ENCODE measurements around the gene RAG1.
"Not testable (repeated sequence)": the region's sequence is repeated elsewhere in the genome, so short reads cannot be mapped to it uniquely, and the experiment has no call there.

The RAG1 gene

DNA sequence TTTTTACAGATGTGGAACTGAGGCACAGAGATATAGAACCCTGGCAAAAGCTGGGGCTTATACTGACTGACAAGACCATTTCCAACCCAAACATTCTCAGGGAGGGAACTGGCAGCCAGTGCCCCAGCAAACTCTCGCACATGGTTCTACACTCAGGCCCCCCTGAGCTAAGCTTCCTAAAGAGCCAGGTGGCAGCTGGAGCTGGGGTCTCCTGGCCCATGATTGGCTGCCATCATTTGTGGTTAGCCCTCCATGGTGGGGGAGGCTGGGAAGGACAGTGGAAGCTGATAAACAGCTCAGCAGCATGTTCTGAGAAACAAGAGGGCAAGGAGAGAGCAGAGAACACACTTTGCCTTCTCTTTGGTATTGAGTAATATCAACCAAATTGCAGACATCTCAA, at the start of gene RAG1:
Gene RAG1 (plus strand): TSS at position 314 of the 400 bp plus-strand sequence. CDS start 5,298 bp downstream, outside the sequence.
- no peak for DNase-seq (ENCODE audit: low read depth in 2 of 2)

DNA sequence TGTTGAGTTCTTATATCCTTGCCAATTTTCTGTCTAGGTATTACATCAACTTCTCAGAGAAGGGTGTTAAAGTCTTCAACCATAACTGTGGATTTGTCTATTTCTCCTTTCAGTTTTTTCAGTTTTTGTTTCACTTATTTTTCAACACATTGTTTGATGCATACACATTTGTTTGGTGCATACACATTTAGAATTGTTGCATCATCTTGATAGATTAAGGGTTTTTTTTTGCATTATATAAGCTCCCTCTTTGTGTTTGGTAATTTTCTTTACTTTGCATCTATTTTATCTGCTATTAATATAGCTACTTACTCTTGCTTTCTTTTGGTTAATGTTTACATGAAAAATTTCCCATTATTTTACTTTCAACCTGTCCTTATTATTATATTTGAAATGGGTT, 37.0 kb upstream of the RAG1 start:
- DNase-seq (ENCODE audit: low read depth in 2 of 2): no peak

DNA sequence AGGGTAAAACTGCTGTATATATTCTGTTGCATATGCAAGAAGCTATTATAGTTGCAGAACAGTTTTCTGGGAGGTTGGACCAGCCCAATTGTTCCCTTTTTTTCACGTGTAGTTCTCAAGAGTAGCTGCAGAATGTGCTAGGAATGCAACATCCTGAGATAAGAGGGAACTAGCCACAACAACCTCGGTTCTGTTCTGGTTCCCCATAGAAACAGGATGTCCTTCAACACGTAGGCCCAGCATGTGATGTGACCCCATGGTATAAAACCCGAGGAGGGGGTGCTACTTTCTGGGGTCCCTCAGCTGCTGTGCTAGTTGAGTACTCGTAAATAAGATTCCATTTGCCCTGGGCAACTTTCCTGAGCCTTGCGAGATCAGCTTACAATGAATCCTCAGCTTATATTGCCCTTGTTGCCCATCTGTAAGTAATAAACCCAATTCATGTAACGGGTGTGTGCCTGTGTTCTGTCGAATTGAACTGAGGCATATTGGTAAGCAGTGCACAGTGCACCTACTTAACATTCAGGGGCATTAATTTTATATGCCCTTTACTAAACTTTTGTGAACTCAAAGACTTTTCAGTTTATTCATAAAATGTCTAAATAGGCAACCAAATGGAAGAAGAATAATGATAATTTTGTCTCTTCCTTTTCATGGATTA, 34.7 kb upstream of the RAG1 start:
- DNase-seq (ENCODE audit: low read depth in 2 of 2): no peak

DNA sequence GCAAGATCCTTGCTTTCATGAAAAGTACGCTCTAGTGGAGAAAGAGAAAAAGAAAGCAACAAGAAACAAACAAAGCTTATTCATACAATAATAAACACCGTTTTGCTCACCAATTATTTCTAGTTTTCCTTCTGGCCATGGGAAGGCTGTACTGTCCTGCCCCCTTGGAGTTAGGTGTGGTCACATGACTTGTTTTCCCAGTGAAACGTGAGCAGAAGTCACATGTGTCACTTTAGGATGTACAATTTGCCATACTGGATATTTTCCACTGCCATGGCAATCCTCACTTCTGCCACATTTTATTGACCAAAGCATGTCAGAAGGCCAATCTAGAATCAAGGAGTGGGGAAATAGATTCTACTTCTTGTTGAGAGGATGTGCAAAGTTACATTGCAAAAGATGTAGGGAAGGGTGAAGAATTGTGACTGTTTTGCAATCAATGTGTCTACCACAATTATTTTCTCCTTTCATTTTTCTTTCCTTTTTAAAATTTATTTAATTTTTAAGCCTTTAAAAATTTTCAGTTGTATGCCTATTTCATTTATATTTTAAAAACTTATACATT, 33.4 kb upstream of the RAG1 start:
- no peak for DNase-seq (ENCODE audit: low read depth in 2 of 2)

DNA sequence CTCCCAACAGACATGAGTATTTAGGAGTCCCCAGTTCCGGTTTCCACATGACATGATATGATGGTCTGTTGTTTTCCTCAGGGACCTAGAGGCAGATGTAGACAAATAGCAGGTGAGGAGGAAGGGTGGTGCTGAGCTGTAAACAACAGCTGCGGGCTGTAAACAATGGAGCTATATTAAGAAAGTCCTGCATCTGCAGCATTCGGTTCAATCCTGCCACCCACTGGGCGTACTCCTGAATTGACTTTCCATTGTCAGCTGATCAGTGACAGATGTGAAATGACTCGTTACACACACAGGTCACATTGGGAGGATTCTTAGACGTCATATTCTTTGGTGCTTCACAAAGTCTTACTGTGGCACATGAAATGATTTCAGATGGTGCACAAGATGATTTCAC, 26.8 kb upstream of the RAG1 start:
- DNase-seq (ENCODE audit: low read depth in 2 of 2): peak; percentile 1 to 3

DNA sequence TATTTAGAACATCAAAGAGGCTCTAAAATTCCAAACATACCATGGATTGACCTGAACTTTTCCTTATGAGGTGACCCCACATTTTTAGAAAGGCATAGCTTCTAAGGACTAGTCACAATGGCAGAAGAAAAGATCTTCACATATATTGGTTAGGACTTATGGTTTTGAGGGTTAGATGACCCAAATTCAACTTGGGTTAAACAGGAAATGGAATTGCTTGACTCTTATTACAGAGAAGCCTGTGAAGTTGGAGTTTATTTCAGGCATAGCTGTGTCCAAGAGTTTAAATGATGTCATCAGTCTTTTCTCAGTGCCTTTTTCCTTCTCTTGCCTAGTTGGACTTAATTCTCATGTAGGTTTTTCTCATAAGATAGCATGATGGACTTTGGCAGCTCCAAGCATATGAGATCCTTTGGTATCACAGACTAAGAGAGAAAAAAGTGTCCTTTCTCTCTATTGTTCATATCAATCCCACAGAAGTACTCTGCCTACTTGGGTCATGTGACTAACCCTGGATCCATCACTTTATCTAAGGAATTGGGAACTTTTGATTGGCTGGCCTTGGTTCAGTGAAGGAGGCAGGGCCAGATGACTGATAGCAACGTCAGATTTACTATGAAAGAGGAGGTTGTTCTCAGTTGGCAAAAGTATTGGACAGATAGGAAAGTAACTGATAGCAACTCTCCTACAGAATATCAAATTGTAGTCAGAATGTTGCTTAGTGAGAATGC, 17.3 kb upstream of the RAG1 start:
- no peak for DNase-seq (ENCODE audit: low read depth in 2 of 2)

DNA sequence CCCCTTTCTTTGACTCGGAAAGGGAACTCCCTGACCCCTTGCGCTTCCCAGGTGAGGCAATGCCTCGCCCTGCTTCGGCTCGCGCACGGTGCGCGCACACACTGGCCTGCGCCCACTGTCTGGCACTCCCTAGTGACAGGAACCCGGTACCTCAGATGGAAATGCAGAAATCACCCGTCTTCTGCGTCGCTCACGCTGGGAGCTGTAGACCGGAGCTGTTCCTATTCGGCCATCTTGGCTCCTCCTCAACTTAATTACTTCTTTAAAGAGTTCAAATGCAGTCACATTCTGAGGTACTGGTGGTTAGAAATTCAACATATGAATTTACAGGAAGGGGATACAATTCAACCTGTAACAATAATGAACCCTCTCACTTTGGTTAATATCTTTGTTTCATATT, 10.4 kb upstream of the RAG1 start:
- DNase-seq (ENCODE audit: low read depth in 2 of 2): not testable (repeated sequence)

DNA sequence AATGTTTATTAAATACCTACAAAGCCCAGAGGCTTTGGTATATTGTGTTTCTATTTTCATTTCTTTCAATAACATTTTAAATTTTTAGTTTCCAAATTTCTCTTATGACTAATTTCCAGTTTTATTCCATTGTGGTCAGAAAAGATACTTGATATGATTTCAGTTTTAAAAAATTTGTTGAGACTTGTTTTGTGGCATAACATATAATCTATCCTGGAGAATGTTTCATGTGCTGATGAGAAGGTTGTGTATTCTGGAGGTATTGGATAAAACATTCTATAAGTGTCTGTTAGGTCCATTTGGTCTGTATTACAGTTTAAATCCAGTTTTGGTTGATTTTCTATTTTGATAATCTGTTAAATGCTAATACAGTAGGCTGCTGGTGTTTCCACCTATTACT, 9.8 kb upstream of the RAG1 start:
- no peak for DNase-seq (ENCODE audit: low read depth in 2 of 2)

DNA sequence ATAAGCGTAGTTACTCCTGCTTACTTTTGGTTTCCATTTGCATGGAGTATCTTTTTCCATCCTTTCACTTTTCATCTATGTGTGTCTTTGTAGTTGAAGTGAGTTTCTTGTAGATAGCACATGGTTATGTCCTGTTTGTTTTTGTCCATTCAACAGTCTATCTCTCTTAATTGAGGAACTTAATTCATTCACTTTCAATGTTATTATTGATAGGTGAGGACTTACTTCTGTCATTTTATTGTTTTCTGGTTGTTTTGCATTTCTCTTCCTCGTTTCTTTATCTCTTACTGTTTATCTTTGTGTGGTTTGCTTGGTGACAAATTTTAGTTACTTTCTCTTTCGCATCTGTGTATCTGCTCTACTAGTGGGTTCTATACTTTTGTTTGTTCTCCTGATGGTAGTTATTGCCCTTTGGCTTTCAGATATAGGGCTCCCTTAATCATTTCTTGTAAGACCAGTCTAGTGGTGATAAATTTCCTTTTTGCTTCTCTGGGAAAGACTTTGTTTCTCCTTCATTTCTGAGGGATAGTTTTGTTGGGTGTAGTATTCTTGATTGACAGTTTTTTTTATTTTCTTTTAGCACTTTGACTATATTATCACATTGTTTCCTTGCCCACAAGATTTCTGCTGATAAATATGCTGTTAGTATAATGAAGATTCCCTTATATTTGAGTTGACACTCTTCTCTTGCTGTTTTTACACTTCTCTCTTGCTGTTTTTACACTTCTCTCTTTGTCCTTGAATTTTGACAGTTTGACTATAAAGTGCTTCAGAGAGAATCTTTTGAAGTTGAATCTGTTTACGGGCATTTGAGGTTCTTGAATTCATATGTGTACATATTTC, 9.0 kb upstream of the RAG1 start:
- no peak for DNase-seq (ENCODE audit: low read depth in 2 of 2)

DNA sequence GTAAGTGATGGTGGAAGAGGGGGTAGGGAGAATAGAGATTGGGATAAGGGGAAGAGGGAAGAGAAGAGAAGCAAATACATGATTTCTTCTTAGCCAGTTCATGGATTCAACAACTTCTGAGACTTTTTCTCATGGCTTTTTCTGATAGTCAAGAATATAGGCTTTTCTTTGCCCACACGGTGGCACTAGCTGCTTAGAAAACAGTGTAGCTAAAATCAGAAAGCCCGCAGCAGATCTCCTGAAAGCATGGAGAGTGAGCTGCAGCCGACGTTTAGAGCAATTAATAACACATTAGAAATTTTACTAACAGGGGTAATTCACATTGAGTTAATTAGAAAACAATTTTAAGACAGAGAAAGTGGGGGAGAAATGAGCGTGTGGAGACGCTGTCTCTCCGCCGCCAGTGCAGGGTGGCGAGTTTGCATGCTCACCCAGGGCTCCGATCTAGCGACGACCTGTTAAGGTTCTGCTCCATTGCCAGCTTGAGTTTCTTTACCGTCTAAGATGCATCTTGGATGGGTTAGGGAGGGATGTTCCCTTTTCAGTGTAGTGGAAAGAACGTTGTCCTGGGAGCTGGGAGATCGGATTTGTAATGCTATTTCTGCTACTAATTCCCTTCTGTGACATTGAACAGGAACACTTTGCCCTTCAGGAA, 3.3 kb upstream of the RAG1 start:
- DNase-seq (ENCODE audit: low read depth in 2 of 2): no peak

DNA sequence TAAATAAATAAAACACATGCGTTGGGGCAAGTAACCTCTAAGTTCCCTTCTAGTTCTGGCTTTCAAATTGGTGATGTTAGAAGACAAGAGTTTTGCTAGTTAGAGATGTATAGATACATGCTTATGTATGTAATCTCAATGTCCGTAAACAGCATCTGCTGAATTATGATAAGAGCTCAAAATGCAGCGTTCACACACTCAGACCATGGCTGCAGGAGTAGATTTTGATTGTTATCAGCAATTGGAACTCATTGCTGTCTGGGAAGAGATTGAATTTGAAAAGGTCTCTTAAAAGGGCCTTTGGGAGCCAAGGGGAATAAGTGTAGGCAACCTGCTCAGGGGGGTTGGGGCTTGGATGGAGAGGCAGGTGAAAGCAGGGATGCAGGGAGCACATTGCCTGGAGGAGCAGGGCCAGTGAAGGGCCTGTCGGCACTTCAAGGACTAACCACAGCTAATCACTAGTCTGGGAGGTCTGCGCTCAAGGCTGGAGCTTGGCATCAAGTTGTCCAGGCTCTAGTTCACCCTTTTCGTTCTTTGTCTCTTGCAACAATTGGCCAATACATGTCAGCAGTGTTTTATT, 2.7 kb upstream of the RAG1 start:
- no peak for DNase-seq (ENCODE audit: low read depth in 2 of 2)

DNA sequence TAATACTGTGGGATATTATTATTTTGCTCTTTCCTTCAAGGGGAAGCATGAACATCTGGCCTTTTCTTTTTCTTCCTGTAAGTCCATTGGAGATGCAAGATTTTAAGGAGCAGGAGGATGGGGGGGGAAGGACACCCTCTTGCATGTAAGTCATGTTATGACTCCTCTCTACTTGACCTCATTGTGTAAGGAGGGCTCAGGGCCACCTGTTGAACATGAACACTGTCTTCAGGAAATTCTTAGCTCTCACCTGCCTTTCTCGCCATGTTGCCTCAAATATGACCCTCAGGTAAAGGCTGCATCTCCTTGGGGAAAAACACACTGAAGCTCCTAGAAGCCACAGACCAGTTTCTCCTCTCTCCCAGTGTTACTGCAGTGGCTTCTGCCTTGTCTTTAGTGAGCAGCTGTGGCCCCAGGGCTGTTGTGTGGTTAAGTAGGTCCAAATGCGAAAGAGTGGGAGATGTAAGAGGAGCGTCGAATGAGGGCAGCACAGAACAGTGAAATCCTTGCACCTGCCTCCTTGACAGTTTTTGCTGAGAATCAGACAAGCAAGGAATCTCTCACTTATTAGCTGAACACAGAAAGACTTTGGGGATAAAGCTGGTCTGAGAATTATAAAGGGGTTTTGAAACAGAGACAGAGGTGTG, 1.3 kb upstream of the RAG1 start:
- DNase-seq (ENCODE audit: low read depth in 2 of 2): no peak

DNA sequence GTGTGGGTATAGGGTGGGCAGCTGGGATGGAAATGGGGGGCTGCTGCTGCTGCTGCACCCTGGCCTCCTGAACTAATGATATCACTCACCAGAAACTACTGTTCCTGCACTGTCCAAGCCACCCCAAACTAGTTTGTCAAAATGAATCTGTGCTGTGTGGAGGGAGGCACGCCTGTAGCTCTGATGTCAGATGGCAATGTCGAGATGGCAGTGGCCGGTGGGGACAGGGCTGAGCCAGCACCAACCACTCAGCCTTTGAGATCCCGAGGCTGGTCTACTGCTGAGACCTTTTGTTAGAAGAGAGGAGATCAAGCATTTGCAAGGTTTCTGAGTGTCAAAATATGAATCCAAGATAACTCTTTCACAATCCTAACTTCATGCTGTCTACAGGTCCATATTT, 1.3 kb downstream of the RAG1 start:
- no peak for DNase-seq (ENCODE audit: low read depth in 2 of 2)

DNA sequence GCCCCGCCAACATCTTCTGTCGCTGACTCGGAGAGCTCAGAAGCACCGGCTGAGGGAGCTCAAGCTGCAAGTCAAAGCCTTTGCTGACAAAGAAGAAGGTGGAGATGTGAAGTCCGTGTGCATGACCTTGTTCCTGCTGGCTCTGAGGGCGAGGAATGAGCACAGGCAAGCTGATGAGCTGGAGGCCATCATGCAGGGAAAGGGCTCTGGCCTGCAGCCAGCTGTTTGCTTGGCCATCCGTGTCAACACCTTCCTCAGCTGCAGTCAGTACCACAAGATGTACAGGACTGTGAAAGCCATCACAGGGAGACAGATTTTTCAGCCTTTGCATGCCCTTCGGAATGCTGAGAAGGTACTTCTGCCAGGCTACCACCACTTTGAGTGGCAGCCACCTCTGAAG, 6.7 kb downstream of the RAG1 start:
- no peak for DNase-seq (ENCODE audit: low read depth in 2 of 2)

DNA sequence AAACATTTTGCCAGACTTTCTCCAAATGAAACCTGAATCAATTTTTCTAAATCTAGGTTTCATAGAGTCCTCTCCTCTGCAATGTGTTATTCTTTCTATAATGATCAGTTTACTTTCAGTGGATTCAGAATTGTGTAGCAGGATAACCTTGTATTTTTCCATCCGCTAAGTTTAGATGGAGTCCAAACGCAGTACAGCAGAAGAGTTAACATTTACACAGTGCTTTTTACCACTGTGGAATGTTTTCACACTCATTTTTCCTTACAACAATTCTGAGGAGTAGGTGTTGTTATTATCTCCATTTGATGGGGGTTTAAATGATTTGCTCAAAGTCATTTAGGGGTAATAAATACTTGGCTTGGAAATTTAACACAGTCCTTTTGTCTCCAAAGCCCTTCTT, 9.6 kb downstream of the RAG1 start:
- no peak for DNase-seq (ENCODE audit: low read depth in 2 of 2)

DNA sequence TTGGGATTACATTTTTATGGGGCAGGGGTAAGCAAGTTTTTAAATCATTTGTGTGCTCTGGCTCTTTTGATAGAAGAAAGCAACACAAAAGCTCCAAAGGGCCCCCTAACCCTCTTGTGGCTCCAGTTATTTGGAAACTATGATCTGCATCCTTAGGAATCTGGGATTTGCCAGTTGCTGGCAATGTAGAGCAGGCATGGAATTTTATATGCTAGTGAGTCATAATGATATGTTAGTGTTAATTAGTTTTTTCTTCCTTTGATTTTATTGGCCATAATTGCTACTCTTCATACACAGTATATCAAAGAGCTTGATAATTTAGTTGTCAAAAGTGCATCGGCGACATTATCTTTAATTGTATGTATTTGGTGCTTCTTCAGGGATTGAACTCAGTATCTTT, 10.1 kb downstream of the RAG1 start:
- DNase-seq (ENCODE audit: low read depth in 2 of 2): no peak

DNA sequence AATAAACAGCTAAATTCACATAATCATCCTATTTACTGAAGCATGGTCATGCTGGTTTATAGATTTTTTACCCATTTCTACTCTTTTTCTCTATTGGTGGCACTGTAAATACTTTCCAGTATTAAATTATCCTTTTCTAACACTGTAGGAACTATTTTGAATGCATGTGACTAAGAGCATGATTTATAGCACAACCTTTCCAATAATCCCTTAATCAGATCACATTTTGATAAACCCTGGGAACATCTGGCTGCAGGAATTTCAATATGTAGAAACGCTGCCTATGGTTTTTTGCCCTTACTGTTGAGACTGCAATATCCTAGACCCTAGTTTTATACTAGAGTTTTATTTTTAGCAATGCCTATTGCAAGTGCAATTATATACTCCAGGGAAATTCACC, 10.7 kb downstream of the RAG1 start:
- no peak for DNase-seq (ENCODE audit: low read depth in 2 of 2)

DNA sequence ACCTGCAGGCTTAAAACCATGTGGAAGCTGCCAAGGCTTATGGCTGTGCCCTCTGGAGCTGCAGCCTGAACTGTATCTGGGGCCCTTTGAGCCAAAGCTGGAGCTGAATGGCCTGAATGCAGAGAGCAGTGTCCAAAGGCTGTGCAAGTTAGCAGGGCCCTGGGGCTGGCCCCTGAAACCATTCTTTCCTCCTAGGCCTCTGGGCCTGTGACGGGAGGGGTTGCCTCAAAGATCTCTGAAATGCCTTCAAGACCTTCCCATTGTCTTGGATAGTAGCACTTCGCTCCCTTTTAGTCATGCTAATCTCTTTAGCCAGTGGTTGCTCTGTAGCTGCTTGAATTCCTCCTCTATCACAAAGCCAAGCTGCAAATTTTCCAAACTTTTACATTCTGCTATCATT, 13.7 kb downstream of the RAG1 start:
- no peak for DNase-seq (ENCODE audit: low read depth in 2 of 2)

DNA sequence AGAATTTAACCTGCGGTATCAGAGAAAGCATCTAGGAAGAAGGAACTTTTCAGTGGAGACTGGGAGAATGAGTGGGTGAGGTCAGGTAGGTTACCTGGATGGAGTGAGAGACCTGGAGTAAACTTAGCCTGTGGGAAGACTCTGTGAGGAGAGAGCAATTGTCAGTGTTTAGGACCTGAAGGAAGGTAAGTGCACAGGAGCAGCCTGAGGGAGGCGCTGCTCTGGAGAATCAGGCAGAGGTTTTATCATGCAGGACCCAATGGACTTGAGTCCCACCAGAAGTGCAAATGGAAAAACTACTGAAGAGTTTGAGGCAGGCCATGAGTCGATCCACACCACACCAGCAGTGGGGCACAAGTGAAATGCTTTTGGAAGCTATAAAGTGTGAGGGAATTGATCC, 15.9 kb downstream of the RAG1 start:
- no peak for DNase-seq (ENCODE audit: low read depth in 2 of 2)

DNA sequence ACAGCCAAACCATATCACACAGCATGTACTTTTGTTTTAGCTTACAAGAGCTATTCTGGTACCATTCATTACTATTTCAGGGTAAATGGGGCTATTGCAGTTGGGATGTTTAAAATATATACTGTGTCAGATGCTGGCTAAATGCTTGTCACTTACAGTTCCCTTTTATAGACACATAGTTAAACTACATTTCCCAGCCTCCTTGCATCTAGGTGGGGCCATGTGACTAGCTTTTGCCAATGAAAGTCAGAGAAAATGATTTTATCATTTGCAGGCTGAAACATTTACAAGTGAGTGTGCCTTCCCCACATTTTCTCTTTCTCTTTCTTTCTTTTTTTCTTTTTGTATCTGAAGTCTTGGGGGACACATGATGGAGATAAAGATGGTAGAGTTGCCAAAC, 18.7 kb downstream of the RAG1 start:
- no peak for DNase-seq (ENCODE audit: low read depth in 2 of 2)

DNA sequence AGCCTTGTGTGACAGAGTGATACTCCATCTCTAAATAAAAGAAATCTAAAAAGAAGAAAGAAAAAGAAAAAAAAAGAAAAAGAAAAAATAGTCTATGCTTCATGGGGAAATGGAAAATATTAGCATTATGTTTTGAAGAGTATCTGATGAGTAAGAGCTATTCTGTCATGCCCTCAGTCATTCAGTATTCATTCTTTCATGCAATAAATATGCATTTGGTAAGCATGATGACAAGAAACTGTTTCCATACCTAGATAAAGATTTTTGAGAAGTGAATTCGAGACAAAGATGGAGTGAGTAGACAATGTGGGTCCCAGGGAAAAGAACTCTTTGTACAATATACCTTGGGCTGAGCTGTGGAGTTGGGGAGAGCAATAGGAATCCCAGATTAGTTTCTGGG, 20.3 kb downstream of the RAG1 start:
- DNase-seq (ENCODE audit: low read depth in 2 of 2): no peak
